ENCODE measurements around the gene TAC4. TPM values are rescaled to one million over a fixed set of nuclear protein-coding genes. Genes with fewer than 3 reads are reported as not detected.

The TAC4 gene
- total RNA-seq, 2 donors from 2014 or later = 1.5 to 3.2 TPM

GRCh38 chr17:49819138-49819537 lies 28.7 kb downstream of the TAC4 start:
- Histone ChIP-seq H3K36me3 (ENCODE audit: control insufficient read depth, insufficient read depth, low read length) (peaks cover 91% of the 10 kb centered on the region), H3K9ac (ENCODE audit: extremely low read depth, low read length, poor library complexity, severe bottlenecking) (no peak overlapping the region), H3K4me1 (ENCODE audit: control insufficient read depth, insufficient read depth, low read length) (peaks cover 13% of the 10 kb centered on the region), H3K27me3 (ENCODE audit: control insufficient read depth, insufficient read depth, low read length, poor library complexity, severe bottlenecking) (no peaks in the 10 kb centered on the region), H3K9me3 (ENCODE audit: control insufficient read depth, low read length) (no peaks in the 10 kb centered on the region), H3K4me3 (ENCODE audit: low read length) (no peak overlapping the region), H3K27ac (ENCODE audit: low read depth, low read length) (no peak overlapping the region)
- H3K4me3 Mint-ChIP-seq = no peak overlapping the region
- peaks cover 64% of the 10 kb centered on the region for H3K36me3 Mint-ChIP-seq (ENCODE audit: low read depth)
- H3K27ac Mint-ChIP-seq = peak overlapping the region; percentile 7
- no peaks in the 10 kb centered on the region for H3K27me3 Mint-ChIP-seq (ENCODE audit: insufficient read depth)
- 96 to 100% methylated on average over 3 to 5 of the region's 5 CpGs for WGBS, 2 experiments (ENCODE audit: insufficient coverage in 1 of 2, insufficient read length in 1 of 2)
- H3K9me3 Mint-ChIP-seq = no peaks in the 10 kb centered on the region
- peaks cover 51% of the 10 kb centered on the region for H3K4me1 Mint-ChIP-seq
- no peak for DNase-seq
- no peak for TF ChIP-seq CTCF (conservative IDR thresholded peaks at IDR 0.05)

GRCh38 chr17:49817993-49818392 lies 29.9 kb downstream of the TAC4 start:
- H3K36me3 ChIP-seq (ENCODE audit: control insufficient read depth, insufficient read depth, low read length) = peaks cover 91% of the 10 kb centered on the region
- H3K27me3 ChIP-seq (ENCODE audit: control insufficient read depth, insufficient read depth, low read length, poor library complexity, severe bottlenecking) = no peaks in the 10 kb centered on the region
- WGBS, 2 experiments (ENCODE audit: insufficient coverage in 1 of 2, insufficient read length in 1 of 2) = 94 to 97% methylated on average over 4 of the region's 4 CpGs
- H3K9ac ChIP-seq (ENCODE audit: extremely low read depth, low read length, poor library complexity, severe bottlenecking) = no peak overlapping the region
- no peak for TF ChIP-seq CTCF (conservative IDR thresholded peaks at IDR 0.05)
- Mint-ChIP-seq H3K27me3 (ENCODE audit: insufficient read depth) (no peaks in the 10 kb centered on the region), H3K36me3 (ENCODE audit: low read depth) (peaks cover 59% of the 10 kb centered on the region), H3K27ac (no peak overlapping the region), H3K9me3 (no peaks in the 10 kb centered on the region), H3K4me1 (peaks cover 58% of the 10 kb centered on the region), H3K4me3 (no peak overlapping the region)
- H3K9me3 ChIP-seq (ENCODE audit: control insufficient read depth, low read length) = no peaks in the 10 kb centered on the region
- no peak overlapping the region for H3K4me3 ChIP-seq (ENCODE audit: low read length)
- H3K27ac ChIP-seq (ENCODE audit: low read depth, low read length) = no peak overlapping the region
- DNase-seq = no peak
- peaks cover 14% of the 10 kb centered on the region for H3K4me1 ChIP-seq (ENCODE audit: control insufficient read depth, insufficient read depth, low read length)

GRCh38 chr17:49815761-49816281 lies 32.0 kb downstream of the TAC4 start:
- H3K27ac Mint-ChIP-seq = peak overlapping the region; percentile 94
- H3K9ac ChIP-seq (ENCODE audit: extremely low read depth, low read length, poor library complexity, severe bottlenecking) = peak overlapping the region; percentile 6
- H3K27ac ChIP-seq (ENCODE audit: low read depth, low read length) = peak overlapping the region; percentile 55
- 32 to 38% methylated on average over 9 of the region's 9 CpGs for WGBS, 2 experiments (ENCODE audit: insufficient coverage in 1 of 2, insufficient read length in 1 of 2)
- H3K4me3 Mint-ChIP-seq = peak overlapping the region; percentile 43
- peaks cover 85% of the 10 kb centered on the region for H3K36me3 ChIP-seq (ENCODE audit: control insufficient read depth, insufficient read depth, low read length)
- TF ChIP-seq CTCF (conservative IDR thresholded peaks at IDR 0.05) = no peak
- H3K9me3 Mint-ChIP-seq = no peaks in the 10 kb centered on the region
- peak; percentile 89 for DNase-seq
- no peaks in the 10 kb centered on the region for H3K27me3 ChIP-seq (ENCODE audit: control insufficient read depth, insufficient read depth, low read length, poor library complexity, severe bottlenecking)
- no peaks in the 10 kb centered on the region for H3K9me3 ChIP-seq (ENCODE audit: control insufficient read depth, low read length)
- peak overlapping the region; percentile 41 for H3K4me3 ChIP-seq (ENCODE audit: low read length)
- peaks cover 51% of the 10 kb centered on the region for H3K4me1 Mint-ChIP-seq
- peaks cover 14% of the 10 kb centered on the region for H3K4me1 ChIP-seq (ENCODE audit: control insufficient read depth, insufficient read depth, low read length)
- no peaks in the 10 kb centered on the region for H3K27me3 Mint-ChIP-seq (ENCODE audit: insufficient read depth)
- peaks cover 49% of the 10 kb centered on the region for H3K36me3 Mint-ChIP-seq (ENCODE audit: low read depth)

Measured in endodermal cell (in vitro differentiated cells).